KMS-11 (cell line): ENCODE data around the gene LHFPL4.

Experiments
- H2AFZ ChIP-seq: fragments of 200-600 bp; sonication (generic); 2 replicates; pipeline ENCODE4 v1.6.1; 2016; ENCODE audit warnings: antibody characterized with exemption, mixed run types, low read depth
- H3K27ac ChIP-seq: fragments of 200-600 bp; sonication (generic); 2 replicates; pipeline ENCODE4 v1.6.1; 2016; ENCODE audit warnings: mild to moderate bottlenecking, mixed run types
- H3K27me3 ChIP-seq: fragments of 200-600 bp; sonication (generic); 2 replicates; pipeline ENCODE4 v1.6.1; 2017; ENCODE audit warnings: mild to moderate bottlenecking, low read depth, mixed run types, moderate library complexity; ENCODE audit not compliant: insufficient read depth
- H3K36me3 ChIP-seq: fragments of 200-600 bp; sonication (generic); 2 replicates; pipeline ENCODE4 v1.6.1; 2017; ENCODE audit warnings: mild to moderate bottlenecking, mixed run types; ENCODE audit not compliant: insufficient read depth
- H3K4me1 ChIP-seq: fragments of 200-600 bp; sonication (generic); 2 replicates; pipeline ENCODE4 v1.6.1; 2016; ENCODE audit warnings: mild to moderate bottlenecking, low read depth, mixed run types; ENCODE audit not compliant: poor library complexity, severe bottlenecking
- H3K4me2 ChIP-seq: fragments of 200-600 bp; sonication (generic); 2 replicates; pipeline ENCODE4 v1.7.0; 2016; ENCODE audit warnings: mild to moderate bottlenecking, mixed run types
- H3K4me3 ChIP-seq: fragments of 200-600 bp; sonication (generic); IDR thresholded peaks from 2 replicates; pipeline ENCODE4 v1.6.1; 2017; ENCODE audit warnings: low read depth, low read length, mixed read lengths; ENCODE audit not compliant: insufficient read depth
- H3K79me2 ChIP-seq: fragments of 200-600 bp; sonication (generic); 2 replicates; pipeline ENCODE4 v1.6.1; 2016; ENCODE audit warnings: low read depth, mixed run types; ENCODE audit not compliant: insufficient read depth
- H3K9ac ChIP-seq: fragments of 200-600 bp; sonication (generic); 2 replicates; pipeline ENCODE4 v1.6.1; 2016; ENCODE audit warnings: mild to moderate bottlenecking, mixed run types
- H4K20me1 ChIP-seq: fragments of 200-600 bp; sonication (generic); 2 replicates; pipeline ENCODE4 v1.6.1; 2016; ENCODE audit warnings: mild to moderate bottlenecking, mixed run types; ENCODE audit not compliant: insufficient read depth
- TF ChIP-seq, protein P1 (sequence below): fragments of 200-600 bp; sonication (generic); conservative IDR thresholded peaks from 2 replicates; pipeline ENCODE4 v1.6.1; 2017; ENCODE audit warnings: low read depth, mild to moderate bottlenecking, antibody characterized with exemption, low read length, moderate library complexity, mixed read lengths

LHFPL4 gene

DNA sequence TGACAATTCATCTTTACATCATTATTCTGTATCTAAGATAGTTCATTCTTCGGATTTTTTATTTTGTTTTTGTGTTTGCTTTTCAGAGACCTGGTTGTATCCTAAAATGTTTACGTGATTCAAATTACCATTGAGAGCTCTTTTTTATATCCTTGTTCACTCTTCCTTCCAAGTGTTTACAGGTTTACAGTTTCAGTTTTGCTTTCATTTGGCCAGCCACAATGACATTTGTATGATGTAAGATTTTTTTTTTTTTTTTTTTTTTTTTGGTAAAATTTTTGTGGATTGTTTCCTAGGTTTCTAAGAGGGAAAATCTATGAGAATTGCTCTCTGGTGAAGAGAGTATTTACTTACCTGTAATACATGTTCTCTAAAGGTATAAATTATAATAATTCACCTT is 101.2 kb downstream of the LHFPL4 start:
- 0 out of 2 replicates have a peak, but pooled peaks cover 3% of the 10 kb centered on the region for H3K36me3 ChIP-seq
- TF ChIP-seq, protein P1, sequence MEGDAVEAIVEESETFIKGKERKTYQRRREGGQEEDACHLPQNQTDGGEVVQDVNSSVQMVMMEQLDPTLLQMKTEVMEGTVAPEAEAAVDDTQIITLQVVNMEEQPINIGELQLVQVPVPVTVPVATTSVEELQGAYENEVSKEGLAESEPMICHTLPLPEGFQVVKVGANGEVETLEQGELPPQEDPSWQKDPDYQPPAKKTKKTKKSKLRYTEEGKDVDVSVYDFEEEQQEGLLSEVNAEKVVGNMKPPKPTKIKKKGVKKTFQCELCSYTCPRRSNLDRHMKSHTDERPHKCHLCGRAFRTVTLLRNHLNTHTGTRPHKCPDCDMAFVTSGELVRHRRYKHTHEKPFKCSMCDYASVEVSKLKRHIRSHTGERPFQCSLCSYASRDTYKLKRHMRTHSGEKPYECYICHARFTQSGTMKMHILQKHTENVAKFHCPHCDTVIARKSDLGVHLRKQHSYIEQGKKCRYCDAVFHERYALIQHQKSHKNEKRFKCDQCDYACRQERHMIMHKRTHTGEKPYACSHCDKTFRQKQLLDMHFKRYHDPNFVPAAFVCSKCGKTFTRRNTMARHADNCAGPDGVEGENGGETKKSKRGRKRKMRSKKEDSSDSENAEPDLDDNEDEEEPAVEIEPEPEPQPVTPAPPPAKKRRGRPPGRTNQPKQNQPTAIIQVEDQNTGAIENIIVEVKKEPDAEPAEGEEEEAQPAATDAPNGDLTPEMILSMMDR, result no peak
- H3K79me2 ChIP-seq, result no peaks in the 10 kb centered on the region
- peak overlapping the region; percentile 50 for H3K4me2 ChIP-seq
- H3K27ac ChIP-seq, result no peak overlapping the region
- peaks cover 30% of the 10 kb centered on the region for H3K4me1 ChIP-seq
- H3K4me3 ChIP-seq, result no peak overlapping the region
- no peak overlapping the region for H3K9ac ChIP-seq
- no peaks in the 10 kb centered on the region for H4K20me1 ChIP-seq
- H2AFZ ChIP-seq, result no peak overlapping the region
- no peaks in the 10 kb centered on the region for H3K27me3 ChIP-seq

- Histone ChIP-seq H3K36me3 (0 out of 2 replicates have a peak, but pooled peaks cover 3% of the 10 kb centered on the region), H3K27ac (no peak overlapping the region), H3K4me2 (no peak overlapping the region)
These were observed 102.6 kb downstream of the LHFPL4 start for GRCh38 chr3:9450991-9451390.

DNA sequence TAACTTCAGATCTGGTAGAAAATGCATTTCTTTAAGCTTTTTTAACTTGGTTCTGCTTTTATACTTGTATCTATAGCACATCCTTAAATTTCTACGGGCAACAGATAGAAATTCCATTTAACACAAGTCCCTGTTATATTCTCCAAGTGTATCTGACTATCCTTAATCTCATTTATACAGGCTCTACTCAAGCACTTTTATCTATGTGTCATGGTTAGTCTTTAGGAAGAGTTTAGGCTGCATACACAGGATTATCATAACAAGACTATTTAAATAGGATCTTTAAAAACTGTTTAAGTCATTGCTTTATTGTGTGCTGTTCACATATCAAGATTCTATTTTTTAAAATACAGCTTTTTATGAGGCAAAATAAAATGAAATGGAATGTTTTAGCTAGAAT is 103.5 kb downstream of the LHFPL4 start:
- no peak overlapping the region for H3K4me3 ChIP-seq
- H3K27ac ChIP-seq, result no peak overlapping the region
- no peak overlapping the region for H3K4me2 ChIP-seq
- H3K27me3 ChIP-seq, result no peaks in the 10 kb centered on the region
- H3K79me2 ChIP-seq, result no peaks in the 10 kb centered on the region
- TF ChIP-seq, protein P1, result no peak
- no peaks in the 10 kb centered on the region for H4K20me1 ChIP-seq
- H3K4me1 ChIP-seq, result peaks cover 30% of the 10 kb centered on the region
- H2AFZ ChIP-seq, result no peak overlapping the region
- H3K9ac ChIP-seq, result no peak overlapping the region
- H3K36me3 ChIP-seq, result 0 out of 2 replicates have a peak, but pooled peaks cover 3% of the 10 kb centered on the region

More at GRCh38 chr3:9450991-9451390, 102.6 kb downstream of the LHFPL4 start:
- Histone ChIP-seq H3K4me1 (peaks cover 30% of the 10 kb centered on the region), H3K4me3 (no peak overlapping the region), H2AFZ (no peak overlapping the region), H3K27me3 (no peaks in the 10 kb centered on the region), H3K9ac (no peak overlapping the region), H3K79me2 (no peaks in the 10 kb centered on the region), H4K20me1 (no peaks in the 10 kb centered on the region)
- TF ChIP-seq, protein P1, result no peak

DNA sequence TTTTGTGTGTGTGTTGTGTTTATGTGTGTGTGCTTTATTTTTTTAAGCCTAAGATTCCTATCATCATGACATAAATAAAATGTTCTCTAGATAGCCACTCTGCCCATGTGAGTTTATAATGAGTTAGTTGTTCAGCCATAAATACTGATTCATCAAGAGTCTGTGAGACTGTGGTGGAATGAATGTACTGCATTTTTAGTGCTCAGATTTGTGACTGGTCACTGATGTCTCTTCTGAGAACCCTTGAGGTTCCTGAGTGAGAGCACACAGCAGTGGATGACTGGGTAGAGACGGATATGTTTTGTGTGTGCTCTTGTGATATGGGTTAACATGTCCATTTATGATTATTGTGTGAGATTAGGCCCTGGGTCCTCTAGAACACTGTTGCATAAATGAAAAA is 105.0 kb downstream of the LHFPL4 start:
- Histone ChIP-seq H3K4me1 (peaks cover 30% of the 10 kb centered on the region), H3K4me3 (no peak overlapping the region), H3K27me3 (no peaks in the 10 kb centered on the region), H4K20me1 (no peaks in the 10 kb centered on the region), H3K9ac (no peak overlapping the region), H3K4me2 (no peak overlapping the region), H2AFZ (no peak overlapping the region), H3K79me2 (no peaks in the 10 kb centered on the region), H3K27ac (no peak overlapping the region), H3K36me3 (0 out of 2 replicates have a peak, but pooled peaks cover 3% of the 10 kb centered on the region)
- TF ChIP-seq, protein P1, result no peak
